ENCODE results near the gene KIF5A.

- no peak for TF ChIP-seq POLR2A (IDR thresholded peaks at IDR 0.05; ENCODE audit: low read depth)
- no peak for TF ChIP-seq CTCF (IDR thresholded peaks at IDR 0.05)
Measured at GRCh38 chr12:57620245-57620935, 70.5 kb downstream of the KIF5A start.

Measured in esophagus muscularis mucosa (tissue), 3 donors.